Measurements from ENCODE around the gene CARNS1.

DNA sequence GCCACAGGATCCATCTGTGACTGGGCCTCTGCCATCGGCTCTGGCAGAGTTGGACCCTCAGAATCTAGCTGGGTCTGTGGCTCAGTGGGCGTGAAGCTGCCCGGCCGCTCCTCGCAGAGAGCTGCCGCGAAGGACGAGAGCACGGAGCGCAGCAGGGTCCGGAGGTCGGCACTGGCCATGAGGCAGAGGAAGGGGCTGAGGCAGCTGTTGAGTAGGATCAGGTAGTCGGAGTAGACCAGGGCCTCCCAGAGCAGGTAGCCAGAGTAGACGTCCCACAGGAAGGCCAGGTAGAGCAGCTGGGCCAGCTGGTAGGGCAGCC, 36.1 kb downstream of the CARNS1 start:
- no peak for TF ChIP-seq SP1 (IDR thresholded peaks at IDR 0.05)
- TF ChIP-seq, protein P1, sequence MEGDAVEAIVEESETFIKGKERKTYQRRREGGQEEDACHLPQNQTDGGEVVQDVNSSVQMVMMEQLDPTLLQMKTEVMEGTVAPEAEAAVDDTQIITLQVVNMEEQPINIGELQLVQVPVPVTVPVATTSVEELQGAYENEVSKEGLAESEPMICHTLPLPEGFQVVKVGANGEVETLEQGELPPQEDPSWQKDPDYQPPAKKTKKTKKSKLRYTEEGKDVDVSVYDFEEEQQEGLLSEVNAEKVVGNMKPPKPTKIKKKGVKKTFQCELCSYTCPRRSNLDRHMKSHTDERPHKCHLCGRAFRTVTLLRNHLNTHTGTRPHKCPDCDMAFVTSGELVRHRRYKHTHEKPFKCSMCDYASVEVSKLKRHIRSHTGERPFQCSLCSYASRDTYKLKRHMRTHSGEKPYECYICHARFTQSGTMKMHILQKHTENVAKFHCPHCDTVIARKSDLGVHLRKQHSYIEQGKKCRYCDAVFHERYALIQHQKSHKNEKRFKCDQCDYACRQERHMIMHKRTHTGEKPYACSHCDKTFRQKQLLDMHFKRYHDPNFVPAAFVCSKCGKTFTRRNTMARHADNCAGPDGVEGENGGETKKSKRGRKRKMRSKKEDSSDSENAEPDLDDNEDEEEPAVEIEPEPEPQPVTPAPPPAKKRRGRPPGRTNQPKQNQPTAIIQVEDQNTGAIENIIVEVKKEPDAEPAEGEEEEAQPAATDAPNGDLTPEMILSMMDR (IDR thresholded peaks at IDR 0.05; ENCODE audit: low read depth, low read length, missing input control) = no peak

Data from liver (tissue), 3 donors.